Ishikawa (cell line): ENCODE data around the gene CEP131.

ENCODE experiments used
- CEBPB ChIP-seq: IDR thresholded peaks from 2 replicates; pipeline ENCODE4 v1.6.1; 2012
- CREB1 ChIP-seq: IDR thresholded peaks from 2 replicates; pipeline ENCODE4 v1.6.1; 2012; ENCODE audit warnings: low read depth
- EGR1 ChIP-seq: IDR thresholded peaks from 2 replicates; pipeline ENCODE4 v1.6.1; 2012
- EP300 ChIP-seq: IDR thresholded peaks from 2 replicates; pipeline ENCODE4 v1.6.1; 2012; ENCODE audit warnings: borderline replicate concordance
- FOXM1 ChIP-seq: IDR thresholded peaks from 2 replicates; pipeline ENCODE4 v1.6.1; 2012; ENCODE audit warnings: low read depth, borderline replicate concordance
- NFIC ChIP-seq: IDR thresholded peaks from 2 replicates; pipeline ENCODE4 v1.6.1; 2012
- RAD21 ChIP-seq: IDR thresholded peaks from 2 replicates; pipeline ENCODE4 v1.6.1; 2012; ENCODE audit warnings: low read depth
- REST ChIP-seq: IDR thresholded peaks from 2 replicates; pipeline ENCODE4 v1.6.1; 2012; ENCODE audit warnings: low read depth, mild to moderate bottlenecking
- TAF1 ChIP-seq: IDR thresholded peaks from 2 replicates; pipeline ENCODE4 v1.6.1; 2012; ENCODE audit warnings: low read depth, mild to moderate bottlenecking
- TCF12 ChIP-seq: IDR thresholded peaks from 2 replicates; pipeline ENCODE4 v1.6.1; 2012; ENCODE audit warnings: low read depth
- TEAD4 ChIP-seq: IDR thresholded peaks from 2 replicates; pipeline ENCODE4 v1.6.1; 2012
- YY1 ChIP-seq: IDR thresholded peaks from 2 replicates; pipeline ENCODE4 v1.6.1; 2012; ENCODE audit warnings: low read depth
- ZBTB7A ChIP-seq: IDR thresholded peaks from 2 replicates; pipeline ENCODE4 v1.6.1; 2012; ENCODE audit warnings: low read depth
- TF ChIP-seq, protein P1 (sequence below): IDR thresholded peaks from 2 replicates; pipeline ENCODE4 v1.6.1; 2012
- TF ChIP-seq, protein P2 (sequence below): IDR thresholded peaks from 2 replicates; pipeline ENCODE4 v1.6.1; 2012

Gene CEP131

DNA sequence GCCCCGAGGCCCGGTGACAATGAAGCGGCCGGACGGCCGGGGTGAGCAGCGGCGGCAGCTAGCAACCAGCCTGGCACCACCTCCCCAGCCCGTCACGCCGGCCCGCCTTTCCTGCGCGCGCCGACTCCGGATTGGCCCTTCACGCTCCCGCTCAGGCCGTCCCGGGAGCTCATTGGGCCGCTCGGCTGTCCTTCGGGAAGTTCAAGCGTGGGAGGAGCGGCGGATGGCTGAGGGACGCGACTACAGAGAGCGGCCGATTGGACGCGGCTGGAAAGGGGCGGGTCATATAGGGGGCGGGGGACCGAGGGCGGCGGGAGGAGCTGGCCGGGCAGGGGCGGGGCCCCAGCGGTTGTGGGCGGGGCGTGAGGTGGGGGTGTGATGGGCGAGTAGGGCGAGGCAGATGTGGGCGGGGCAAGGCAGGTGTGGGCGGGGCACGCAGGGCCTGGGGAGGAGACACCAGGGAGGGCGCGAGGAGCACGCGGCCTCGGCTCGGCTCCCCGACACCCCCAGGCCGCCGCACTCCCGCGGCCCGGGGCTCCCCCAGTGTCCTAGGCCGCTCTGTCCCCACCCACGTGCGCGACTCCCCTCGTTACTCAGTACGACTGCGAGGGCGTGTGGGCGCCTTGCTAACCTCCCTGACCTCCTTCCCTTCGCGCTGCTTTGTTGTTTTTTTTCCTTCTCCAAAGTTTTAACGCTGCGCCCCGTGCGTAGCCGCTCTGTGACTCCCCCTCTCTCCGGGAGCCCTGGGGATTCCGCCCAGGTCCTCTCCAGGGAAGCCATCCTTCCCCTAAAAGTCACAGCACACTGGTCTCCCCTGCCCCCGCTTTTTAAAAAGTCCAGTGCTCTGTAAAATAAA, at the start of gene CEP131:
Gene CEP131, minus strand, starts transcription at position 60 of the 856 bp plus-strand sequence. CDS start 2,909 bp downstream, outside the sequence.
- TF ChIP-seq, protein P1, sequence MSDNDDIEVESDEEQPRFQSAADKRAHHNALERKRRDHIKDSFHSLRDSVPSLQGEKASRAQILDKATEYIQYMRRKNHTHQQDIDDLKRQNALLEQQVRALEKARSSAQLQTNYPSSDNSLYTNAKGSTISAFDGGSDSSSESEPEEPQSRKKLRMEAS: peak; percentile 98
- TF ChIP-seq RAD21: no peak
- peak; percentile 46; the same call in 1 of the 2 replicates for TF ChIP-seq TAF1
- peak; percentile 91 for TF ChIP-seq EGR1
- 0 out of 2 replicates have a peak, but pooled peaks have one; percentile 14 for TF ChIP-seq TCF12
- no peak for TF ChIP-seq CEBPB
- peak; percentile 78 for TF ChIP-seq CREB1

DNA sequence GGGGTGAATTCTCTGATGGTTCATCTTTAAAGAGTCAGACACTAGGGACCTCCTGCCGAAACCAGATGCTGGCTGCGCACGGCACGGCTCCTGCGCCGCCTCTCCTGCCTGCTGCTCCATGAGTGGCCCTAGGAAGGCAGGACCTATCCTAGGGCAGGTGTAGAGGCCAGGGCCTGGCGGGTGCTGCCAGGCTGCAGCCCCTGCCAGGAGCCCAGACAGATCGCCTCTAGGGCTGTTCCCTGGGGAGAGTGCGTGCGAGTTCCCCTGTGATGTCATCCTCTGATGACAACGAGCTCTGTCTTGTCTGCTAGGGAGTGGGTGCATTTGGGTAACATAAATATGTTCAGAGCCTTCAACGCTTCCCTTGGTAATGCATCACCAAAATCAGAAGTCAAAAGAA, 48.5 kb upstream of the CEP131 start:
- TF ChIP-seq NFIC: no peak
- TF ChIP-seq REST: no peak
- TF ChIP-seq, protein P1: no peak
- no peak for TF ChIP-seq EGR1
- TF ChIP-seq CEBPB: no peak
- TF ChIP-seq TAF1: no peak
- no peak for TF ChIP-seq FOXM1
- TF ChIP-seq CREB1: no peak
- no peak for TF ChIP-seq YY1
- no peak for TF ChIP-seq ZBTB7A

DNA sequence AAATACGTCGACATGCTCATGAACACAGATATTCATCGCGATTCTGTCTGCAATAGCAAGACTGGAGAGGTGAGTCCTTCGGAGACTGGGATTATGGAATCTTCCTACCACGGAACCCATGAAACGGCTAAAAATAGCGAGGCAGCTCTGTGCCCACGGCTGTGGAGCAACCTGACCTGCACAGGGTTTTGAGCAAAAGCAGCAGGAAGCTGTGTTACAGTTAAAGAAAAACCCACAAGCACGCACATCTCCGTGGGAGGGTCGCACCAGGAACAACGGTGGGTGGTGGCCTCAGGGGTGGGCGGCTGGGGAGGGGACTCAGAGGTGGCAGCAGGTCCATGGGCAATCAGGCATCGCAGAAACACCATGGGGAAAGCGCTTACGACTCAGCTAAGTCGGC, 47.5 kb upstream of the CEP131 start:
- no peak for TF ChIP-seq CREB1

DNA sequence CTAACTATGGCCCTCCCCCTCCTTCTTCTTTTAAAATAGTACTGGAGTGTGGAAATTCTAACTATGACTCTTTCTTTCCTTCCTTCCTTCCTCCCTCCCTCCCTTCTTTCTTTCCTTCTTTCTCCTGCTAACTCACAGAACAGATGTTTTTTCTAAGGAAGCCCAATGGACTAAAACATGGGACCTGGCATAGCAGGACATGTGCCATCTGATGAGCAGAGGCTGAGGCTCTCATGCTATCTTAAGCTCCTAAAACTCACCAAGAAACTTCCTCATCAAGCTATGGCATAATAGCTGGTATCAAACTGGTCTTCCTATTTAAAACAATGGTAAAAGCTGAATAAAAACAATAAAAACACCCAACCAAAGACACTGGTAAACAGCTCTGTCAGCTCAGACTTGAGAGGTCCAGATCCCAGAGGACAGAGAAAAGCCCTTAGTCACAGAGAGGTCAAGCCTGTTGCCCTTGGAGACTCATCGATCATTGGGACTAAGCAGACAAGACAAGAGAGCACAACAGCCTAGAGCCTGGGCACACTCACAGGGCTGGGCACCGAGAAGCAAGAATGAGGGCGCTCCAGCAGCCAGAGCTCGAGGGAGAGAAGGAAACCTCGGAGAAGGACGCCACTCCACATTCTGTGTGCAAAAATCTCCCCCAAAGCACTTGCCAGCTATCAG, 44.8 kb upstream of the CEP131 start:
- TF ChIP-seq EGR1 (no peak), TCF12 (no peak), YY1 (no peak), TAF1 (no peak), CEBPB (no peak), REST (no peak), CREB1 (no peak), RAD21 (no peak), NFIC (no peak), ZBTB7A (no peak), FOXM1 (no peak), TEAD4 (no peak), EP300 (no peak)
- TF ChIP-seq, protein P1: no peak
- TF ChIP-seq, protein P2, sequence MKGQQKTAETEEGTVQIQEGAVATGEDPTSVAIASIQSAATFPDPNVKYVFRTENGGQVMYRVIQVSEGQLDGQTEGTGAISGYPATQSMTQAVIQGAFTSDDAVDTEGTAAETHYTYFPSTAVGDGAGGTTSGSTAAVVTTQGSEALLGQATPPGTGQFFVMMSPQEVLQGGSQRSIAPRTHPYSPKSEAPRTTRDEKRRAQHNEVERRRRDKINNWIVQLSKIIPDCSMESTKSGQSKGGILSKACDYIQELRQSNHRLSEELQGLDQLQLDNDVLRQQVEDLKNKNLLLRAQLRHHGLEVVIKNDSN: no peak

- TF ChIP-seq TAF1: no peak
- TF ChIP-seq CEBPB: no peak
- no peak for TF ChIP-seq CREB1
- no peak for TF ChIP-seq RAD21
- no peak for TF ChIP-seq TCF12
- TF ChIP-seq, protein P2: no peak
- no peak for TF ChIP-seq NFIC
- TF ChIP-seq EP300: no peak
- no peak for TF ChIP-seq FOXM1
- TF ChIP-seq REST: no peak
- TF ChIP-seq TEAD4: no peak
- no peak for TF ChIP-seq YY1
- no peak for TF ChIP-seq ZBTB7A
- TF ChIP-seq EGR1: no peak
- TF ChIP-seq, protein P1: no peak
Observed at GRCh38 chr17:81265576-81265975, 42.8 kb upstream of the CEP131 start.
